ENCODE measurements around the gene FOSL2. TPM values are rescaled to one million over a fixed set of nuclear protein-coding genes. Genes with fewer than 3 reads are reported as not detected.

FOSL2 gene
- total and polyA plus RNA-seq, 4 donors = 23.5 to 97.9 (median 68.5) TPM

DNA sequence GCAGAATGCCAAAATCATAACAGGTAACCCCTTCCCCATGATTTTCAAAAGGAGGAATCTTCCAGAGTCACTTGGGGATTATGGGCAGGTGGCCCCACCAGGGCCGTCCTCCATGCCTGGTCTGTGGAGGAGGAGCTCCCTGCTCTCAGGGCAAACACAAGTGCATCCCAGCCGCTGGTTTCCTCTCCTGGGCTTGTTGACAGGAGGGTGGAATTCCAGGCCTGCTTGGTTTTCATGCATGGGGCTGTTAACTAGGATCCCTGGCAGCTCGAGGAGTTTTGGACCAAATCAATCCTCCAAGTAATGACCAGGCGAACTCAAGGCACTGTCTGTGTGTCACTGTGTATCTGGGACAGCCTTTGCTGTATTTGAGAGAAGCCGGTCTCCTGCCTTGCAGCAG lies 45.3 kb downstream of the FOSL2 start:
- no peak overlapping the region for H3K27ac ChIP-seq (ENCODE audit: low read depth in 1 of 2, low read length in 1 of 2)
- H3K9me3 ChIP-seq (ENCODE audit: control insufficient read depth in 4 of 4, insufficient read depth in 3 of 4, low read length in 3 of 4) = peaks cover 0 to 6% (median 0%) of the 10 kb centered on the region in 4 donors

DNA sequence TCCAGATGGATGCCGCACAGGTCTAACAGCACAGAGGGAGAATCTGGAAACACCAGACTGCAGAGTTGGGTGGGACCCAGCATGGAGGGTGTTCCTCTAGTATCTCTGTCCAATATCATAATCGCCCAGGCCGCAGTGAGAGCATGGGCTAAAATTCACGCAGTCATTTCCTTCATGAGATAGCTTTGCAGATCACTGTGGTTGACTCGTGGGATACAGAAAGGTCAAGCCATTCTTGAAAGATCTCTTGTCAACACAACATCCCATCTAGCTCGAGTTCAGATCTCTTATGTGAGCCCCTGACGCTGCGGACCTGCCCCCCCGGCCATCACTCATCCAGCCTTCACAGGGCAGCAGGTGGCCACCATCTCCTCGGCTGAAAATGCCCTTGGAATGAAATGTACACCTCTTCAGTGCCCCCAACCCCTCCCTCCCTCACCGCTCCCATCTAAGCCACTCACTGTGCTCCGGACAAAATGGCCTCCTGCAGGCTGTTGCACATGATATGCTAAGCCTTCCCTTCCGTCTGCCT lies 45.9 kb downstream of the FOSL2 start:
- ATAC-seq (ENCODE audit: insufficient read depth, low FRiP score) (no peak), DNase-seq (no peak)
- H3K9ac ChIP-seq (ENCODE audit: insufficient read depth in 1 of 2, low read length in 2 of 2) = no peak overlapping the region
- TF ChIP-seq, protein P1, sequence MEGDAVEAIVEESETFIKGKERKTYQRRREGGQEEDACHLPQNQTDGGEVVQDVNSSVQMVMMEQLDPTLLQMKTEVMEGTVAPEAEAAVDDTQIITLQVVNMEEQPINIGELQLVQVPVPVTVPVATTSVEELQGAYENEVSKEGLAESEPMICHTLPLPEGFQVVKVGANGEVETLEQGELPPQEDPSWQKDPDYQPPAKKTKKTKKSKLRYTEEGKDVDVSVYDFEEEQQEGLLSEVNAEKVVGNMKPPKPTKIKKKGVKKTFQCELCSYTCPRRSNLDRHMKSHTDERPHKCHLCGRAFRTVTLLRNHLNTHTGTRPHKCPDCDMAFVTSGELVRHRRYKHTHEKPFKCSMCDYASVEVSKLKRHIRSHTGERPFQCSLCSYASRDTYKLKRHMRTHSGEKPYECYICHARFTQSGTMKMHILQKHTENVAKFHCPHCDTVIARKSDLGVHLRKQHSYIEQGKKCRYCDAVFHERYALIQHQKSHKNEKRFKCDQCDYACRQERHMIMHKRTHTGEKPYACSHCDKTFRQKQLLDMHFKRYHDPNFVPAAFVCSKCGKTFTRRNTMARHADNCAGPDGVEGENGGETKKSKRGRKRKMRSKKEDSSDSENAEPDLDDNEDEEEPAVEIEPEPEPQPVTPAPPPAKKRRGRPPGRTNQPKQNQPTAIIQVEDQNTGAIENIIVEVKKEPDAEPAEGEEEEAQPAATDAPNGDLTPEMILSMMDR (IDR thresholded peaks at IDR 0.05; ENCODE audit: control extremely low read depth, extremely low read depth) = no peak
- no peak overlapping the region for H3K4me3 ChIP-seq
- no peaks in the 10 kb centered on the region for H3K27me3 ChIP-seq (ENCODE audit: control insufficient read depth in 3 of 3, insufficient read depth in 3 of 3, low read length in 2 of 3)
- 79 to 80% methylated on average over 13 of the region's 13 CpGs for WGBS, 2 donors
- no peaks in the 10 kb centered on the region for H3K36me3 ChIP-seq (ENCODE audit: control insufficient read depth in 4 of 4, insufficient read depth in 4 of 4, low read length in 4 of 4)
- no peaks in the 10 kb centered on the region for H3K9me3 ChIP-seq (ENCODE audit: control insufficient read depth in 4 of 4, insufficient read depth in 3 of 4, low read length in 3 of 4)
- H3K27ac ChIP-seq (ENCODE audit: low read depth in 1 of 2, low read length in 1 of 2) = no peak overlapping the region
- H3K4me1 ChIP-seq (ENCODE audit: control insufficient read depth in 5 of 5, insufficient read depth in 5 of 5, low read length in 5 of 5) = peaks cover 0 to 2% (median 0%) of the 10 kb centered on the region in 5 donors

More for the DNA sequence above, 45.3 kb downstream of the FOSL2 start:
- TF ChIP-seq, protein P1 (IDR thresholded peaks at IDR 0.05; ENCODE audit: control extremely low read depth, extremely low read depth) = no peak
- H3K36me3 ChIP-seq (ENCODE audit: control insufficient read depth in 4 of 4, insufficient read depth in 4 of 4, low read length in 4 of 4) = no peaks in the 10 kb centered on the region
- DNase-seq (no peak), ATAC-seq (ENCODE audit: insufficient read depth, low FRiP score) (no peak)
- 69 to 84% methylated on average over 5 of the region's 5 CpGs for WGBS, 2 donors
- H3K27me3 ChIP-seq (ENCODE audit: control insufficient read depth in 3 of 3, insufficient read depth in 3 of 3, low read length in 2 of 3) = no peaks in the 10 kb centered on the region
- H3K4me1 ChIP-seq (ENCODE audit: control insufficient read depth in 5 of 5, insufficient read depth in 5 of 5, low read length in 5 of 5) = peaks cover 0 to 2% (median 0%) of the 10 kb centered on the region in 5 donors
- no peak overlapping the region for H3K9ac ChIP-seq (ENCODE audit: insufficient read depth in 1 of 2, low read length in 2 of 2)
- H3K4me3 ChIP-seq = no peak overlapping the region

DNA sequence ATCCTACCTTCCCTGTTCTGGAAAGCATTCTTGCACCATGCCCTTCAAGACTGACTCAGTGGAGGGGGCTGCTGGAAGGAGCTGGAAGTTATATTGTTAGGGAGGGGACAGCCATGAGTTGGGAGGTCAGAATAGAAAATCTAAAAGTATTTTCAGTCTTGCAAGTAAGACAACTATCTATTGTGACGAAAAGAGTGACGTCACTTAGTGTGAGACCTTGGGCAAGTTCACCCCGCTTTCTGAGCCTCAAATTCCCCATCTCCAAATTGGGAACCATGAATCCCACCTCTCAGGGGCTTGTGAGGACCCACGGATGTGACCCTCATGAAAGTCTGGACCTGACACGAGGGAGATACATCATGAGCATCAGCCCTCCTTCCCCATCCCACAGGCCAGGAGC lies 46.5 kb downstream of the FOSL2 start:
- H3K9me3 ChIP-seq (ENCODE audit: control insufficient read depth in 4 of 4, insufficient read depth in 3 of 4, low read length in 3 of 4) = no peaks in the 10 kb centered on the region
- 88 to 92% methylated on average over 5 of the region's 5 CpGs for WGBS, 2 donors
- no peak for ATAC-seq (ENCODE audit: insufficient read depth, low FRiP score)
- H3K27me3 ChIP-seq (ENCODE audit: control insufficient read depth in 3 of 3, insufficient read depth in 3 of 3, low read length in 2 of 3) = no peaks in the 10 kb centered on the region
- H3K9ac ChIP-seq (ENCODE audit: insufficient read depth in 1 of 2, low read length in 2 of 2) = no peak overlapping the region
- H3K4me3 ChIP-seq = no peak overlapping the region
- H3K36me3 ChIP-seq (ENCODE audit: control insufficient read depth in 4 of 4, insufficient read depth in 4 of 4, low read length in 4 of 4) = no peaks in the 10 kb centered on the region
- TF ChIP-seq, protein P1 (IDR thresholded peaks at IDR 0.05; ENCODE audit: control extremely low read depth, extremely low read depth) = no peak
- H3K4me1 ChIP-seq (ENCODE audit: control insufficient read depth in 5 of 5, insufficient read depth in 5 of 5, low read length in 5 of 5) = peaks cover 0 to 2% (median 0%) of the 10 kb centered on the region in 5 donors
- no peak overlapping the region for H3K27ac ChIP-seq (ENCODE audit: low read depth in 1 of 2, low read length in 1 of 2)
- no peak for DNase-seq

DNA sequence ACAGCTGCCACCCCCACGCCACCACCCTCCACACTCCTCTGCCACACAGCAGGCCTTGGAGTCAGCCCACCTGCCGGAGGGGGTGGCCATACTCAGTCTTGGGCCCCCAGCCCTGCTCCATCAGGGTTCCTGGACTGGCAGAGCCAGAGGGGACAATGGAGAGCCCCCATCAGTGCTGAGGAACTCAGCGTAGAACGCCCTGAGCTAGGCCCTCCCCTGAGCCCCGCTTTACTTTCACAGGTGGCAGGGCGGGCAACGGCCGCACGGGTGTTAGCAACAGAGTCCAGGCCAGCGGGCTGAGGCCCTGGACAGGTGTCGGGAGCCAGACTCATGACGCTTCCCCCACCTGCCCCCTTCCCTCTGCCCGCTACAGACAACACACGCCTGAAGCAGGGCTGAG lies 47.1 kb downstream of the FOSL2 start:
- WGBS, 2 donors = 94 to 97% methylated on average over 14 of the region's 14 CpGs
- TF ChIP-seq, protein P1 (IDR thresholded peaks at IDR 0.05; ENCODE audit: control extremely low read depth, extremely low read depth) = no peak
- peaks cover 0 to 2% (median 0%) of the 10 kb centered on the region in 5 donors for H3K4me1 ChIP-seq (ENCODE audit: control insufficient read depth in 5 of 5, insufficient read depth in 5 of 5, low read length in 5 of 5)
- DNase-seq (no peak), ATAC-seq (ENCODE audit: insufficient read depth, low FRiP score) (no peak)
- H3K27me3 ChIP-seq (ENCODE audit: control insufficient read depth in 3 of 3, insufficient read depth in 3 of 3, low read length in 2 of 3) = no peaks in the 10 kb centered on the region
- no peak overlapping the region for H3K4me3 ChIP-seq
- no peak overlapping the region for H3K9ac ChIP-seq (ENCODE audit: insufficient read depth in 1 of 2, low read length in 2 of 2)
- no peaks in the 10 kb centered on the region for H3K36me3 ChIP-seq (ENCODE audit: control insufficient read depth in 4 of 4, insufficient read depth in 4 of 4, low read length in 4 of 4)
- H3K9me3 ChIP-seq (ENCODE audit: control insufficient read depth in 4 of 4, insufficient read depth in 3 of 4, low read length in 3 of 4) = no peaks in the 10 kb centered on the region
- no peak overlapping the region for H3K27ac ChIP-seq (ENCODE audit: low read depth in 1 of 2, low read length in 1 of 2)
